HL-60 (cell line): Measurements from ENCODE around the gene XRCC4.

Source experiments
- DNase-seq, 2 experiments: peaks; one replicate each; pipeline ENCODE4 v3.0.0-alpha.2; 2010 to 2020; ENCODE audit warnings: low read depth in 1 of 2, low spot score in 1 of 2
- H3K27ac ChIP-seq: fragments of 250-450 bp; sonication (Bioruptor Pico); replicated peaks from 2 replicates; pipeline ENCODE4 v1.5.1; 2020; ENCODE audit warnings: mild to moderate bottlenecking, moderate library complexity
- H3K27me3 ChIP-seq: fragments of 250-450 bp; sonication (Bioruptor Pico); 2 replicates; pipeline ENCODE4 v1.5.1; 2021; ENCODE audit warnings: mild to moderate bottlenecking, moderate library complexity; ENCODE audit not compliant: insufficient read depth, poor library complexity, severe bottlenecking
- H3K4me3 ChIP-seq: replicated peaks from 2 replicates; pipeline ENCODE4 v1.5.1; 2011; ENCODE audit warnings: mild to moderate bottlenecking, control low read depth, low read length; ENCODE audit not compliant: insufficient read depth
- CTCF ChIP-seq: IDR thresholded peaks from one replicate; pipeline ENCODE4 v1.5.1; 2011; ENCODE audit warnings: low read length, control low read depth, inconsistent platforms; ENCODE audit not compliant: insufficient read depth
- GABPA ChIP-seq: IDR thresholded peaks from 2 replicates; pipeline ENCODE4 v1.6.1; 2012; ENCODE audit warnings: low read depth
- POLR2AphosphoS5 ChIP-seq: IDR thresholded peaks from 2 replicates; pipeline ENCODE4 v1.6.1; 2012; ENCODE audit warnings: low read depth
- SPI1 ChIP-seq: IDR thresholded peaks from 2 replicates; pipeline ENCODE4 v1.6.1; 2012; ENCODE audit warnings: low read depth, mild to moderate bottlenecking, borderline replicate concordance
- TF ChIP-seq, protein P1 (sequence below): IDR thresholded peaks from 2 replicates; pipeline ENCODE4 v1.6.1; 2012; ENCODE audit warnings: low read depth; ENCODE audit not compliant: insufficient replicate concordance

The XRCC4 gene

GRCh38 chr5:83219495-83219894, 142.1 kb downstream of the XRCC4 start:
- Histone ChIP-seq H3K27me3 (no peaks in the 10 kb centered on the region), H3K4me3 (no peak overlapping the region), H3K27ac (no peak overlapping the region)
- TF ChIP-seq SPI1 = no peak
- no peak for TF ChIP-seq CTCF
- TF ChIP-seq POLR2AphosphoS5 = no peak
- no peak for DNase-seq

DNA sequence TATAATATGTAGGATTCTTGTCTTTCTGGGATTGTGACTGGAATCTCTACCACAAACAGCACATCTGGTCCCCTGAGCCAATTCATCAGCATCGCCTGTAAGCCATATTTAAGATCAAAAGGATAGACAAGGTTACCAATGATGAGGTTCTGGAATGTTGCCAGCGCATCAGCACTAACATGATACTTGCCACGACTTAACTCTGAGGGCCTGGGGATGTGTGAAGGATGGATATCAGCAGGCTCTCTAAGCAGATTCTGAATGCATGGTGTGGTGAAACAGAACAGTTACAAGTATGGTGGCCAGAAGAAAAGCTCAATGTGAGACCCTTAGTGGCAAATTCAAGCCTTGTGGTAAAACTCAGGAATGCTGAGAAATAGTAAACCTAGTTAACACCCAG, 143.0 kb downstream of the XRCC4 start:
- no peak overlapping the region for H3K27ac ChIP-seq
- TF ChIP-seq GABPA (no peak), SPI1 (no peak), CTCF (no peak), POLR2AphosphoS5 (no peak)
- TF ChIP-seq, protein P1, sequence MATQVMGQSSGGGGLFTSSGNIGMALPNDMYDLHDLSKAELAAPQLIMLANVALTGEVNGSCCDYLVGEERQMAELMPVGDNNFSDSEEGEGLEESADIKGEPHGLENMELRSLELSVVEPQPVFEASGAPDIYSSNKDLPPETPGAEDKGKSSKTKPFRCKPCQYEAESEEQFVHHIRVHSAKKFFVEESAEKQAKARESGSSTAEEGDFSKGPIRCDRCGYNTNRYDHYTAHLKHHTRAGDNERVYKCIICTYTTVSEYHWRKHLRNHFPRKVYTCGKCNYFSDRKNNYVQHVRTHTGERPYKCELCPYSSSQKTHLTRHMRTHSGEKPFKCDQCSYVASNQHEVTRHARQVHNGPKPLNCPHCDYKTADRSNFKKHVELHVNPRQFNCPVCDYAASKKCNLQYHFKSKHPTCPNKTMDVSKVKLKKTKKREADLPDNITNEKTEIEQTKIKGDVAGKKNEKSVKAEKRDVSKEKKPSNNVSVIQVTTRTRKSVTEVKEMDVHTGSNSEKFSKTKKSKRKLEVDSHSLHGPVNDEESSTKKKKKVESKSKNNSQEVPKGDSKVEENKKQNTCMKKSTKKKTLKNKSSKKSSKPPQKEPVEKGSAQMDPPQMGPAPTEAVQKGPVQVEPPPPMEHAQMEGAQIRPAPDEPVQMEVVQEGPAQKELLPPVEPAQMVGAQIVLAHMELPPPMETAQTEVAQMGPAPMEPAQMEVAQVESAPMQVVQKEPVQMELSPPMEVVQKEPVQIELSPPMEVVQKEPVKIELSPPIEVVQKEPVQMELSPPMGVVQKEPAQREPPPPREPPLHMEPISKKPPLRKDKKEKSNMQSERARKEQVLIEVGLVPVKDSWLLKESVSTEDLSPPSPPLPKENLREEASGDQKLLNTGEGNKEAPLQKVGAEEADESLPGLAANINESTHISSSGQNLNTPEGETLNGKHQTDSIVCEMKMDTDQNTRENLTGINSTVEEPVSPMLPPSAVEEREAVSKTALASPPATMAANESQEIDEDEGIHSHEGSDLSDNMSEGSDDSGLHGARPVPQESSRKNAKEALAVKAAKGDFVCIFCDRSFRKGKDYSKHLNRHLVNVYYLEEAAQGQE = no peak
- no peak overlapping the region for H3K4me3 ChIP-seq
- DNase-seq = no peak
- no peaks in the 10 kb centered on the region for H3K27me3 ChIP-seq

- no peak for TF ChIP-seq SPI1
- no peak for TF ChIP-seq CTCF
- TF ChIP-seq, protein P1 = no peak
- no peak for TF ChIP-seq POLR2AphosphoS5
- no peak for TF ChIP-seq GABPA
- no peak overlapping the region for H3K4me3 ChIP-seq
- H3K27ac ChIP-seq = no peak overlapping the region
- no peak for DNase-seq
- no peaks in the 10 kb centered on the region for H3K27me3 ChIP-seq
Observed at GRCh38 chr5:83222906-83223305, 145.6 kb downstream of the XRCC4 start.

- no peak overlapping the region for H3K27ac ChIP-seq
- no peak for DNase-seq
- no peak for TF ChIP-seq POLR2AphosphoS5
- TF ChIP-seq SPI1 = no peak
- TF ChIP-seq, protein P1 = no peak
- no peak for TF ChIP-seq GABPA
- TF ChIP-seq CTCF = no peak
- no peaks in the 10 kb centered on the region for H3K27me3 ChIP-seq
- no peak overlapping the region for H3K4me3 ChIP-seq
Observed at GRCh38 chr5:83227611-83228010, 150.3 kb downstream of the XRCC4 start.
